NCI-H1105 treated with DMSO at 0.1 percent for 48 hours (cell line): Measurements from ENCODE around the gene SALL3.

ENCODE experiments used
- DNase-seq: peaks from one replicate; lab custom pipeline; 2025; lab: John Stamatoyannopoulos, UW

Gene SALL3

DNA sequence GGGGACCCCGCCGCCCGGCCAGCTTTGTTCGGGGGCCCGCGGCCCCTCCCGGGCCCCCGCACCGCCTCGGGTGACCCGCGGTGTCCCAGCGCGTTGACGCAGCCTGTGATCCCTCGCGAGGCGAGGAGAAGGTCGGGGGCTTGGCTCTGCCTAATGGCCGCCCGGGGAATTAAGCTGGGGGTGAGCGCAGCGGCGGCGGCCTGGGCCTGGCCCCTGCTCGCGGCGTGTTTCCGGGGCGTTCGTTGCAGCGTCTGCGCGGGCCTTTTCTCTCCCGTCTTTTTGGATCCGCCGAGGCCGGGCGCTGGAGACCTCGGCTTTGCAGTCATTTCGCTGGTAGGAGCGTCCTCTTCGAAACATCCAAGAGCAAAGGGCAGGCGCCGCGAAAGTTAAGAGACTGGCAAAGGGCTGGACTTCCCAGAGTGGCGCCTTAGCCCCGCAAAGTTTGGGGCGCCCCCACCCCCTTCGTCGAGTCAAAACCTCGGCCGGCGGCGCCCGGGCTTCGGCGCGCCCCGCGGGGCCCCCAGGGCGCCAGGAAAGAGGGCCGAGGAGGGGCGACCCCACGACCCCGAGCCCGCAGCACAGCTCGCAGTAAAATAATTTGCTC is 1.3 kb downstream of the SALL3 start:
- no peak for DNase-seq

- no peak for DNase-seq
These were observed 1.8 kb downstream of the SALL3 start for GRCh38 chr18:78981394-78981831.

DNA sequence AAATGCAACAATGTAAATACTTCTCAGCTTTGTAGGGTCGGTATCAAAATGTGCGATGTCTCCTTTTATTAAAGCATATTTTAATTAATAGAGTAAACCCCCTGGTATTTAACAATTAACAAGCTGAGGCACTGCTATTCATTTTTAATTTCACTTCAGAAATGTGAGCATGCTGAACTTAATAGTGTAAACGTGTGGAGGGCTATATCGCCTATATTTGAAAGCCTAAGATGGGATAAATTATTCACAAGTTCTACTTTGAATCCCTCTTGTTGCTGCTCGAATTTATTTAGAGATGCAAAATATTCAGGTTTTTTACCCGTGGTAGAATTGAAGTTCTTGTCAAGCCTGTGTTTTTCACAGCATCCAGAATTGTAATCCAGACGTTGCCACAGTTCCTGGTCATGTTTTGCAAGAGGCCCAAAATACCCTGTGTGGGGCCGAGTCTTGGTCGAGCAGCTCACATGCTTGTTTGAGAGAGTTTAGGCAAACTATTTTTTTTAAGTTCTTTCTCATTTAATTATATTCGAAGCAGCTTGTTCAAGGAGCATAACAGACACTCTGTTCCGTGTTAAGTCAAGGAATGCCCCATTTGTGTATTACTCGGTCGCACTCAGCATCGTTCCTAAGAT is 2.5 kb downstream of the SALL3 start:
- no peak for DNase-seq

- no peak for DNase-seq
These were observed 3.9 kb downstream of the SALL3 start for GRCh38 chr18:78983512-78983911.

DNA sequence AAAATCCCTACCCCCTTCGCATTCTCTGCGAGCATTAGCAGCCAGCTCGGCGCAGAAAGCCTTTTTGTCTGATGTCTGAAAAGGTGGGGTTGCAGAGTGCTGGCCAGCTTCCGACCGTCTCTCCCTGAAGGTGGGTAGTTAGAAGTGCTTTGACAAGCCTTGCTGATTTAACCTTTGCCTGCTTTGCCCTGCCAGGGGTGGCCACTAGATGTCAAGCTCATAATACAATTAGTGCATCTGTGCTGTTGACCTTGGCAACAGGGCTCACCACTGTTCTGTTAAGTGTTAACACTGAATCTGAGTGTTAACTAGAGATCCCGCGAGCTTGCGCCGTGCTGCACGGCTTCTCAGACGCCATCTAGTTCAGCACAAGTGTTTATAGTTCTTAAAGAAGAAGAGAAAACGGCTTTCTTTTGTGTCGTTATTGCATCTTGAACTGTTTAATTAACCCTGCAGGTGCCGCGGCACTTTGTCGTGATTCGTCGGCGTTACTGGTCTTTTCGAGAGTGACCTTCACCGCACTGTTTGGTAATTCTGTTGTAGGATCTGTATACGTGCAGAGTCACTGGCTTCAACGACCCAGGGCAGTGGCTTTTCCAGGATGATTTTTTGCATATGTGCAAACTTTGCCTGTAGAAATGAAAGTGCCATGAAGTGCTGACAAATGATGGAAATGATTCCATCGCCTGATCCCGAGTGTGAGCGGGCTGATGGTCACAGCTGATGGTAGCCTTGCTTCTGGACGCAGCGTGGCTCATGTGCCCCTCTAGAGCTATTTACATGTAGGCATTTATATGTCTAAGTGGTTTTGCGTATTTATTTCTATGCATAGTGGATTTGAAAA is 5.5 kb downstream of the SALL3 start:
- DNase-seq = peak; percentile 79

DNA sequence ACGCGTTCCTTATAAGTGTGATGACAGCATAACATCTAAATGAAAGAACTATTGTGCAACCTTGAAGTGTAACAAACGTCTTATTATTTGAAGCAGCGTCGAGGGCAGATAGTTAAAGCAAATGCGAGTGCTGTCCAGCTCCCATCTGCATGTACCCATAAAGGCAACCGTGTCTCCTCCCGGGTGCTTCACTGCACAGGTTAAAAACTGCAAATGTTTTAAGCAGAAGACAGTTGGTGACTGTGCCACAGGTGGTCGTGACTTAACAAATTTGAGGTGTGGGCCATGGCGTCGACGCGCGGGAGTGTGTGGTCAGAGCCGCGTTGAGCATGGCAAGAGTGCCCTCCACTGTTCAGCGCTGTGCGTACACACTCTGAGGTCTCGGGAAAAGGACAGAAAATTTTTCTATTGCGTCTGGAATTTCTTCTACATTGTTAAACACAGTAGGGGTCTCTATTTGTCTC is 6.4 kb downstream of the SALL3 start:
- peak; percentile 73 for DNase-seq

- no peak for DNase-seq
These were observed 11.8 kb downstream of the SALL3 start for GRCh38 chr18:78991446-78991845.

GRCh38 chr18:78992041-78993011 is 12.7 kb downstream of the SALL3 start:
- DNase-seq = no peak

DNA sequence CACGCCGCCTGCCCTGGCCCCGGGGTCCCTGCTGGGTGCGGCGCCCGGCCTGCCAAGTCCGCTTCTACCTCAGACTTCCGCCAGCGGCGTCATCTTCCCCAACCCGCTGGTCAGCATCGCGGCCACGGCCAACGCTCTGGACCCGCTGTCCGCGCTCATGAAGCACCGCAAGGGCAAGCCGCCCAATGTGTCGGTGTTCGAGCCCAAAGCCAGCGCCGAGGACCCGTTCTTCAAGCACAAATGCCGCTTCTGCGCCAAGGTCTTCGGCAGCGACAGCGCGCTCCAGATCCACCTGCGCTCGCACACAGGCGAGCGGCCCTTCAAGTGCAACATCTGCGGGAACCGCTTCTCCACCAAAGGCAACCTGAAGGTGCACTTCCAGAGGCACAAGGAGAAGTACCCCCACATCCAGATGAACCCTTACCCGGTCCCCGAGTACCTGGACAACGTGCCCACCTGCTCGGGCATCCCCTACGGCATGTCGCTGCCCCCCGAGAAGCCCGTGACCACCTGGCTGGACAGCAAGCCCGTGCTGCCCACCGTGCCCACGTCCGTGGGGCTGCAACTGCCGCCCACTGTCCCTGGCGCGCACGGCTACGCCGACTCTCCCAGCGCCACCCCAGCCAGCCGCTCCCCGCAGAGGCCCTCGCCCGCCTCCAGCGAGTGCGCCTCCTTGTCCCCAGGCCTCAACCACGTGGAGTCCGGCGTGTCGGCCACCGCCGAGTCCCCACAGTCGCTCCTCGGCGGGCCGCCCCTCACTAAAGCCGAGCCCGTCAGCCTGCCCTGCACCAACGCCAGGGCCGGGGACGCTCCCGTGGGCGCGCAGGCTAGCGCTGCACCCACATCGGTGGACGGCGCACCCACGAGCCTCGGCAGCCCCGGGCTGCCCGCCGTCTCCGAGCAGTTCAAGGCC is 13.7 kb downstream of the SALL3 start:
- DNase-seq = no peak

- no peak for DNase-seq
These were observed 14.4 kb downstream of the SALL3 start for GRCh38 chr18:78994000-78994399.

DNA sequence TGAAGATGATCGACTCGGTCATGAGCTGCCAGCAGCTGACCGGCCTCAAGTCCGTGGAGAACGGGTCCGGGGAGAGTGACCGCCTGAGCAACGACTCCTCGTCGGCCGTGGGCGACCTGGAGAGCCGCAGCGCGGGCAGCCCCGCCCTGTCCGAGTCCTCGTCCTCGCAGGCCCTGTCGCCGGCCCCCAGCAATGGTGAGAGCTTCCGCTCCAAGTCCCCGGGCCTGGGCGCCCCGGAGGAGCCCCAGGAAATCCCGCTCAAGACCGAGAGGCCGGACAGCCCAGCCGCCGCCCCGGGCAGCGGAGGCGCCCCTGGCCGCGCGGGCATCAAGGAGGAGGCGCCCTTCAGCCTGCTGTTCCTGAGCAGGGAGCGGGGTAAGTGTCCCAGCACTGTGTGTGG is 14.9 kb downstream of the SALL3 start:
- no peak for DNase-seq

GRCh38 chr18:78994977-78995582 is 15.5 kb downstream of the SALL3 start:
- DNase-seq = no peak

DNA sequence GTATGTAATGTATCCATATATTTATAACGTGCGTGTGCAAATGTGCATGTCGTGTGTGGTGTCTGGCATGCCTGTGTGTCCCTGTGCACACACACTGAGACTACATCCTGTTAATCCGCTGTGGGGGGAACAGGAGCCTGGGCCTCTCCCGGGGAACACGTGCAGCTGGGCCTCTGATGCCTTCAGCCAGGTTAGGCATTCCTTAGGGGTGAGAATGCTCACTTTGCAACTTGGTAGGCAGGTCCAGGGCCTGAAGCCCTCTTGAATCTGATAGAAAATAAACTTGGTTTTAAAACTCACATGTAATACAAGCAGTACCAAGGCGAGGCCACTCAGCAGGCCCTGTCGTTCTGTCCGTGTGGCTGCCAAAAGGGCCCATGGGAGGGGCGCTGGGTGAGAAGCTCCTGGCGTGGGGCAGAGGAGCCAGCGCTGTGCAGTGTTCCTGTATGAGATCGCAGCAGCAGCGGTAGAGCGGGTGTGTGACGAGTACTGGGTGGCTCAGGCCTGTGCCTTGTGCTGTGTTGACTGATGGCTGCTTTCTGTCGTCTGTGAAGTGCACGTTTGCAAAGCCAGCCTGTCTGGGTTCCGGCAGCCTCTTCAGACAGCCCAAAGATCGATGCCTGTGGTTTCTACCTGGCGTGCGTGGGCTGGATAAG is 16.2 kb downstream of the SALL3 start:
- DNase-seq = no peak

- DNase-seq = no peak
These were observed 17.3 kb downstream of the SALL3 start for GRCh38 chr18:78996741-78997490.

- no peak for DNase-seq
These were observed 18.9 kb downstream of the SALL3 start for GRCh38 chr18:78998371-78999071.

- DNase-seq = no peak
These were observed 20.3 kb downstream of the SALL3 start for GRCh38 chr18:78999939-79000338.

DNA sequence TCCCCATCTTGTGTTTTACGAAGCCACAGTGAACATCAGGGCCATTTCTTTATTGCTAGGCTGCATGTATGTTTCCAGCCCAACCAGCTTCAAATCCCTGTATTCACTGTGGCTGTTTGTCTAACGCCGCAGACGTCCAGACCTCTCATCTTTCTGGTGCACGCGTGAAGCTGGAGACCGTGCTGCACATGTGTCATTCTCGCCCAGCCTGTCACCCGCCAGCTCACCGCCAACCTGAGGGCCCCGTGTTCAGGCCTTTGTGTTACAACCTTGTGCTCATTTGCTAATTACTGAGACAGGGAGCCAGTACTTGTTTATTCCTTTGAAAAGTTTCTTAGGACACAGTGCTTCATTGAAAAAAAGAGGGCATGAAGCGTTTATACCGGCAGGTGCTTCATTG is 21.4 kb downstream of the SALL3 start:
- peak; percentile 40 for DNase-seq

DNA sequence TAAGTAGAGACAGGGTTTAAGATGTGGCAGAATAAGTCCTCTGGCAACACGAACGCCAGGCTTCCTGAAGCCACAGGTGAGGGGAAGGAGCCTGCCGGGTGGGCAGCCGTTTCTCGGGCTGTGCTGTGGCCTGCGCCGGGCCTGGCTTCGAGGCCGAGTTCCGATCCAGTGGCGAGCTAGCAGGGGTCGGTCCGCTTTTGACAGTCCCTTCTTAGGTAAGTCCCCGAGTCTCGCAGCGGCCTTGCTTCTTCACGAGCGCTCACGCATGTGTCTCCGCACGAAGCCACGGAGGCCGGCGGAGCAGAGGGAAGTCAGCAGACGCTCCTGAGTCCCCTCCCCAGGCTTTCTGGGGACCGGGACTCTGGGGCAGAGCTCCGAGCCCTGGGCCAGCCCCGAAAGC is 26.0 kb downstream of the SALL3 start:
- DNase-seq = no peak
